HEK293 (cell line): ENCODE results near the gene SPECC1L.
A peak's percentile ranks its signal among the peaks of the same experiment; 100 is the strongest.
"Not testable (repeated sequence)": the region's sequence is repeated elsewhere in the genome, so short reads cannot be mapped to it uniquely, and the experiment has no call there.

Experiments
- CTCF ChIA-PET: fragments of 350-600 bp; formaldehyde crosslinking; extraction: SDS; loops from one replicate; lab custom pipeline; 2021; ENCODE audit warnings: antibody characterized with exemption; lab: Yijun Ruan, JAX
- POLR2A ChIA-PET: fragments of 300-600 bp; formaldehyde crosslinking; extraction: SDS; loops from one replicate; lab custom pipeline; 2020; ENCODE audit warnings: antibody characterized with exemption, inconsistent platforms; lab: Yijun Ruan, JAX
- H3K27ac ChIP-seq: fragments of 200-500 bp; sonication (Bioruptor generic); 2 replicates; pipeline ENCODE4 v1.5.1; 2014; ENCODE audit warnings: low read depth, low read length, control low read depth, inconsistent platforms; ENCODE audit errors: extremely low read depth
- H3K36me3 ChIP-seq, 2 experiments: fragments of 200-500 bp in 1 of 2; sonication (Bioruptor generic) in 1 of 2; 1 replicate in 1 of 2; 2 replicates in 1 of 2; pipeline ENCODE4 v1.5.1; 2014 to 2017; ENCODE audit warnings: inconsistent platforms in 2 of 2, low read length in 2 of 2; ENCODE audit not compliant: control insufficient read depth in 2 of 2, insufficient read depth in 1 of 2
- H3K4me1 ChIP-seq: fragments of 200-500 bp; sonication (Bioruptor generic); 2 replicates; pipeline ENCODE4 v1.5.1; 2014; ENCODE audit warnings: mild to moderate bottlenecking, low read length, inconsistent platforms; ENCODE audit not compliant: control insufficient read depth, insufficient read depth
- H3K4me3 ChIP-seq: 2 replicates; pipeline ENCODE4 v1.5.1; 2011; ENCODE audit warnings: low read depth, mild to moderate bottlenecking, control low read depth, low read length, moderate library complexity
- H3K9me3 ChIP-seq: fragments of 200-500 bp; sonication (Bioruptor generic); 2 replicates; pipeline ENCODE4 v1.5.1; 2014; ENCODE audit warnings: low read depth, low read length, inconsistent platforms; ENCODE audit not compliant: control insufficient read depth, insufficient read depth
- CTCF ChIP-seq: fragments of 450-650 bp; formaldehyde crosslinking; IDR thresholded peaks from 2 replicates; pipeline ENCODE4 v1.5.1; 2016; ENCODE audit warnings: missing biosample characterization, missing genetic modification characterization
- EGR2 ChIP-seq: fragments of 450-650 bp; formaldehyde crosslinking; IDR thresholded peaks from 2 replicates; pipeline ENCODE4 v1.5.1; 2016; ENCODE audit warnings: low read depth, missing biosample characterization, missing genetic modification characterization
- ZNF2 ChIP-seq: fragments of 450-650 bp; formaldehyde crosslinking; IDR thresholded peaks from 2 replicates; pipeline ENCODE4 v1.5.1; 2016; ENCODE audit warnings: missing biosample characterization, missing genetic modification characterization
- ZNF335 ChIP-seq: fragments of 450-650 bp; formaldehyde crosslinking; conservative IDR thresholded peaks from 2 replicates; pipeline ENCODE4 v1.5.1; 2016; ENCODE audit warnings: missing biosample characterization, missing genetic modification characterization
- ZNF514 ChIP-seq: fragments of 450-650 bp; formaldehyde crosslinking; IDR thresholded peaks from 2 replicates; pipeline ENCODE4 v1.5.1; 2016; ENCODE audit warnings: missing biosample characterization, missing genetic modification characterization
- ZNF654 ChIP-seq: fragments of 450-650 bp; formaldehyde crosslinking; IDR thresholded peaks from 2 replicates; pipeline ENCODE4 v1.5.1; 2016; ENCODE audit warnings: low read depth, missing biosample characterization, missing genetic modification characterization
- ZSCAN5A ChIP-seq: fragments of 450-650 bp; formaldehyde crosslinking; IDR thresholded peaks from 2 replicates; pipeline ENCODE4 v1.5.1; 2016; ENCODE audit warnings: missing biosample characterization, missing genetic modification characterization

SPECC1L gene

DNA sequence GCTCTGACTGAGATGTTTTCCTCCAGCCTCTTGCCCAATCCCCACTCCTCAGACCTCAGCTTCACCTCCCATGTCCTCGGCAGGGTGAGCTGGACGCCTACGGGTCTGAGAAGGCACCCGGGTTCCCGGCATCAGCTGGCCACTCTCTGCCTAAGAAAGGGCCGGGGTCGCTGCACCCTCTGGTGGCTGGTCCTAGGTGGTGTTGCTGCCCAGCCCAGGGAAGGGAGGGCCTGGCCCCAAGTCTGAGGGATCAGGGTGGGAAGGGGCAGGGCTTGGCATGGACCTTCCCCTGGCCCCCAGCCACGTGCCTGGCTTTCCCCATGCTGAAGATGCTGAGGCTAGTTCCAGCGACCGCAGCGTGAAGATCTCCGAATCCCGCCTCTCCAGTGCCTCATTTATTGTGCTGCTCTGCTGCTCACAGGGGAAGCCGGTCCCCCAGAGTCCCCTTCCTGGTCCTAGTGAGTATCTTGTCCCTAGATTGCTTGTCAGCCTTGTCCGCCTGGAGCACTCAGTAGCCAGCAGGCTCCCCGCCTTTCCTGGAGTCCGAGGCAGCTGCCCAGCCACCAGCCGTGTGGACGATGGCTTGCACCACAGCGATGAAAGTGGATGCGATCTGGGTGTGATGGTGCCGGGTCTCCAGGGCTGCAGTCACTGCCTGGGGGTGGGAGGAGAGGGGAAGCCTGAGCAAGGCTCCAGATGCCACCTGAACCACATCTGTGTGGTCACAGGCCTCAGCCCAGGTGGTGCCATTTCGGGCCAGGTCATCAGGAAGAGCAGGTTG is 22.9 kb upstream of the SPECC1L start (continued):
- TF ChIP-seq ZSCAN5A (no peak), ZNF514 (tag by site-specific recombination) (no peak)

DNA sequence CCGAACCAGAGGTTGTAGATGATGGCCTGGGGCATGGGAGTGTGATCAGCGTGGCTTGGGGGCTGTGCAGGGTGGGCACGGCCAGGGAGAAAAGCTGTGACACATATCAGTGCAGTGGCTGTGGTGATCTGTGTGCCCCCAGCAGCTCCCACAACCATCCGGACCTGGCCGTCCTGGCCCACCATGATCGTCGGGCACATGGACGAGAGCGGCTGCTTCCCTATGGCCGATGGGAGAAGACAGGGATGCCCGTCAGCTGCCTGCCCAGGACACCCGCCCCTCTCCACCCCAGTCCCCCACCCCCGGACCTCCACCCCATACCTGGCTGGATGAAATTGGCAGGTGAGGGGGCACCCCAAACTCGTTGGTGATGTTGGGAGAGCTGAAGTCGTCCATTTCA is 22.0 kb upstream of the SPECC1L start:
- POLR2A ChIA-PET, H3K27ac ChIP-seq, H3K4me1 ChIP-seq, H3K36me3 ChIP-seq, H3K4me3 ChIP-seq, H3K9me3 ChIP-seq: not testable (repeated sequence)
- CTCF ChIA-PET: interaction anchor here (1.4 kb wide), 1 partner anchor 50 kb away, joined by 4 read pairs; no protein-coding TSS in a partner anchor

- CTCF ChIA-PET, H3K4me3 ChIP-seq, H3K36me3 ChIP-seq, H3K4me1 ChIP-seq, POLR2A ChIA-PET, H3K27ac ChIP-seq, H3K9me3 ChIP-seq: not testable (repeated sequence)
These were observed 21.2 kb upstream of the SPECC1L start for GRCh38 chr22:24249413-24249812.

DNA sequence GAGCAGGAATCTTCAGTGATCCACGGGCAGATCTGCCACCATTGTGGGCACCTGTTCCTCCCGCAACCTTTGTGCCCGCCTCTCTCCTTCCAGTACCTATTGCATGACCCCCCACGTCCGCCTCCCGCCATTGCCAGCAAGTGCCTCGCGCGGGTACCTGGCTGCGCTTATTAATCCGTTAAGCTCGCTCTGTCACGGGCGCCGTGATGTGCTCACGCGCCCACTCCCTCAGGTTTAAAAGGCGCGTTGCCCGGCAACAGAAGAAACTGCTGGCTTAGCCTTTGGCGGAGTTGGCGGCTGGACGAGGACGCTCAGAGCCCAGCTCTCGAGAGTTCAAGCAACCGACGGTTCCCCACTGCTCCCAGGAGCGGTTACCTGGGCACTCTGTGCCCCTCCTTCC is 19.3 kb upstream of the SPECC1L start:
- H3K36me3 ChIP-seq, POLR2A ChIA-PET, H3K27ac ChIP-seq, H3K4me3 ChIP-seq, H3K4me1 ChIP-seq, H3K9me3 ChIP-seq, CTCF ChIA-PET: not testable (repeated sequence)

- H3K27ac ChIP-seq, H3K4me1 ChIP-seq, CTCF ChIA-PET, H3K36me3 ChIP-seq, H3K9me3 ChIP-seq, H3K4me3 ChIP-seq, POLR2A ChIA-PET: not testable (repeated sequence)
These were observed 17.5 kb upstream of the SPECC1L start for GRCh38 chr22:24253126-24253525.

DNA sequence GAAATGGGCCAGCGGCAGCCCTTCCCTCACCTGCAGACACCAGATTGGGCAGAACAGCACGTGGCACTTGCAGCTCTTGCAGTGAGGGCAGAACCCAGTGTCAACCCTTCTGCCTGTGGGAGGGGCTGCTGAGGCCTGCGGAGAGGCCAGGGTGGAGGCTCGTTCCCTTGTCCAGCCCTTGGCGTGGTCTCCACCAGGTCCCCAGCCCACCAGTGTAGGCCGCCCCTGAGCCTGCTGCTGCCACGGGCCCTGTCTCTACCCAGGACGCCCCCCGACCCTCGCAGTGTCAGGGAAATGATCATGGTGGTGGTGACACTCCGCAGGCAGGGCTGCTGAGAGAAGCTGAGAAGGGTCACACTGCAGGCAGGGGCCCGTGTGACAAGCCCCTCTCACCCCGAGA is 14.5 kb upstream of the SPECC1L start:
- H3K36me3 ChIP-seq, H3K27ac ChIP-seq, POLR2A ChIA-PET, H3K4me3 ChIP-seq, H3K4me1 ChIP-seq, H3K9me3 ChIP-seq: not testable (repeated sequence)
- CTCF ChIA-PET: interaction anchor here (1.1 kb wide), 1 partner anchor 67 kb away, joined by 3 read pairs; no protein-coding TSS in a partner anchor

DNA sequence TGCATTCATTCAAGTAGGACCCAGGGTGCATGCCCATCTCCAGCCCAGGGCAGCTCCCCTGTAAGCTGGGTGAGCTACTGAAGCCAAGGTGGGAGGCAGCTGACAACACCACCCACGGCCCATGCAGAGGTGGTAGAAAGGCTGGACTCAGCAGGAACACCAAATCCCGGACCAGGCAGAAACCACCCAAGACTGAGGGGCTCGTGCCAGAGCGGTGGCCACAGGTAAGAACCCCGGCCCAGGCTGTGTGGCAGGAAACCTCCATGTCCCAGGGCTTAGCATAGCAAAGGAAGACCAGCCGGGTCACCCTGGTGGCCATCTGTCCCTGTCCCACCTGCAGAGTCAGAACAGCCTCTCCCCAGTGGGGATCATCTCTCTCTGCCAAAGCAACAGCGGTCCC is 13.9 kb upstream of the SPECC1L start:
- H3K27ac ChIP-seq, POLR2A ChIA-PET, H3K4me1 ChIP-seq, H3K36me3 ChIP-seq, H3K9me3 ChIP-seq, H3K4me3 ChIP-seq: not testable (repeated sequence)
- peak; percentile 44; the same call in 1 of the 2 replicates for TF ChIP-seq EGR2 (tag by site-specific recombination)
- CTCF ChIA-PET: interaction anchor here (1.1 kb wide), 1 partner anchor 68 kb away, joined by 3 read pairs; no protein-coding TSS in a partner anchor

DNA sequence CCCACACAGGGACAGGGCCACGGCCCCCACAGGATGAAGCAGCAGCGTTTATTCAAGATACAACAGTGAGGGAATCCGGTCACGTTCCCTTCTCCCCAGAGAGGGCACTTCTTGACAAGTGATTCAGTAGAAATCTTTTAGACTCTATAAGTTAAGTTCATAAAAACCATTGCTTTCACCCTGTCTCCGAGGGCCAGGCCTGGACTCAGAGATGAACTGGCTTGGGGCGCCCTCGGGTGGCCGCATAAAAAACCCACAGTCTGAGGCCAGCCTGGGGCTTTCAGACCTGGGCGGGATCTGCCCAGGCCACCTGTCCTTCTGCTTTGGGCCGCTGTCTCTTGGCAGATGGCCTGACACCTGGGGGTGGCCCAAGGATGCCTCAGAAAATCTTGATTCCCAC is 11.2 kb upstream of the SPECC1L start:
- TF ChIP-seq CTCF (tag by site-specific recombination) (peak; percentile 53; the same call in 1 of the 2 replicates), ZNF335 (tag by site-specific recombination) (0 out of 2 replicates have a peak, but pooled peaks have one; percentile 15), ZNF654 (peak; percentile 83), ZNF2 (tag by site-specific recombination) (0 out of 2 replicates have a peak, but pooled peaks have one; percentile 31)
- POLR2A ChIA-PET, CTCF ChIA-PET: not testable (repeated sequence)

DNA sequence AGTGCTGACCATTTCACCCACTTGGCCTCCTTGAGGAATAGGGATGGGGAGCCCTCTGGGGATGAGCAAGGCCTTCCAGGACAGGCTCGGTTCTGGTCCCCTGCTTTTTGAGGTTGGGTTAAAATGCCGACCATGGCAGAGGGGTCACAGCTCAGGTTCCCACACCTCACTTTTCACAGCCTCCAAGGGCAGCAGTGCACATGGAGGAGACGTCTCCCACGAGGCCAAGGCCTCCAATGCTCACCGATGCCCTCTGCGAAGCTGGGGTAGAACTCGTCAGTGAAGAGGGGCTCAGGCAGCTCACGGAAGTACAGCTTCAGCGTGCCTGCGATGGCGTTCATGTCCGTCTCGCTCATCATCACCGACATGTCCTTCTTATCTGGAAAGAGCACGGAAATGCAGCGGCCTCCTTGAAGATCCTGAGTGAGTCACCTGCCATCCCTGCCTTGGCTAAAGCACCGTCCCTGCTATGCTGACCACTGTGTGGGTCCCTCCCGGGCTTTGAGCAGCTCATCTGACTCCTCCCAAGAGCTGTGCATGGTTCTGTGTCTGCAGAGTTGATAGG is 8.4 kb upstream of the SPECC1L start:
- POLR2A ChIA-PET, H3K27ac ChIP-seq, H3K9me3 ChIP-seq, H3K36me3 ChIP-seq, H3K4me1 ChIP-seq, CTCF ChIA-PET, H3K4me3 ChIP-seq: not testable (repeated sequence)

More for the DNA sequence above, 11.2 kb upstream of the SPECC1L start:
- H3K4me1 ChIP-seq, H3K4me3 ChIP-seq, H3K27ac ChIP-seq, H3K9me3 ChIP-seq, H3K36me3 ChIP-seq: not testable (repeated sequence)
